Mesenchymal stem cell (in vitro differentiated cells and primary cell): ENCODE data around the gene UBP1.

ENCODE experiments used
- DNase-seq: peaks from one replicate; pipeline ENCODE4 v3.0.0-alpha.2; 2013
- H2AFZ ChIP-seq: one replicate; pipeline ENCODE4 v1.6.1; 2013; ENCODE audit warnings: low read depth, mild to moderate bottlenecking, control low read depth, inconsistent platforms, low read length, moderate library complexity
- H2AK5ac ChIP-seq: 2 replicates; pipeline ENCODE4 v1.6.1; 2013; ENCODE audit warnings: low read length, moderate library complexity, mild to moderate bottlenecking, inconsistent platforms; ENCODE audit not compliant: severe bottlenecking
- H2BK120ac ChIP-seq: one replicate; pipeline ENCODE4 v1.6.1; 2013; ENCODE audit warnings: low read depth, mild to moderate bottlenecking, inconsistent platforms, low read length, moderate library complexity
- H2BK12ac ChIP-seq, 2 experiments: one replicate each; pipeline ENCODE4 v1.6.1; 2013; ENCODE audit warnings: inconsistent platforms in 2 of 2, low read length in 2 of 2, mild to moderate bottlenecking in 2 of 2, moderate library complexity in 2 of 2, control low read depth in 1 of 2
- H2BK15ac ChIP-seq: one replicate; pipeline ENCODE4 v1.6.1; 2013; ENCODE audit warnings: mild to moderate bottlenecking, low read depth, inconsistent platforms; ENCODE audit not compliant: poor library complexity, severe bottlenecking
- H2BK5ac ChIP-seq: 2 replicates; pipeline ENCODE4 v1.6.1; 2013; ENCODE audit warnings: low read depth, mild to moderate bottlenecking, low read length, control low read depth, inconsistent platforms; ENCODE audit not compliant: poor library complexity, severe bottlenecking
- H3K14ac ChIP-seq, 2 experiments: one replicate each; pipeline ENCODE4 v1.6.1; 2013; ENCODE audit warnings: inconsistent platforms in 2 of 2, low read length in 2 of 2, control low read depth in 1 of 2, mild to moderate bottlenecking in 1 of 2, moderate library complexity in 1 of 2
- H3K18ac ChIP-seq, 2 experiments: one replicate each; pipeline ENCODE4 v1.6.1; 2013; ENCODE audit warnings: inconsistent platforms in 2 of 2, low read length in 2 of 2, control low read depth in 1 of 2, low read depth in 1 of 2, mild to moderate bottlenecking in 1 of 2
- H3K23ac ChIP-seq, 2 experiments: one replicate each; pipeline ENCODE4 v1.6.1; 2013; ENCODE audit warnings: inconsistent platforms in 2 of 2, low read length in 2 of 2, mild to moderate bottlenecking in 2 of 2, moderate library complexity in 2 of 2, control low read depth in 1 of 2
- H3K27ac ChIP-seq: 2 replicates; pipeline ENCODE4 v1.5.1; 2013; ENCODE audit warnings: mild to moderate bottlenecking, moderate library complexity, low read length, control low read depth, inconsistent platforms; ENCODE audit not compliant: poor library complexity, severe bottlenecking
- H3K27me3 ChIP-seq, 2 experiments: 2 replicates each; pipeline versions ENCODE4 v1.6.1 to v1.7.0; 2013; ENCODE audit warnings: low read length in 2 of 2, mild to moderate bottlenecking in 2 of 2, moderate library complexity in 2 of 2, control low read depth in 1 of 2, inconsistent platforms in 1 of 2; ENCODE audit not compliant: control insufficient read depth in 1 of 2, insufficient read depth in 1 of 2
- H3K36me3 ChIP-seq, 2 experiments: 2 replicates each; pipeline versions ENCODE4 v1.6.1 to v1.7.0; 2013; ENCODE audit warnings: low read length in 2 of 2, control low read depth in 1 of 2, inconsistent platforms in 1 of 2, low read depth in 1 of 2, mild to moderate bottlenecking in 1 of 2; ENCODE audit not compliant: insufficient read depth in 2 of 2, control insufficient read depth in 1 of 2
- H3K4ac ChIP-seq, 2 experiments: one replicate each; pipeline ENCODE4 v1.6.1; 2013; ENCODE audit warnings: inconsistent platforms in 2 of 2, low read length in 2 of 2, mild to moderate bottlenecking in 2 of 2, moderate library complexity in 2 of 2, control low read depth in 1 of 2, low read depth in 1 of 2
- H3K4me1 ChIP-seq: 2 replicates; pipeline ENCODE4 v1.6.1; 2013; ENCODE audit warnings: low read depth, low read length, control low read depth; ENCODE audit not compliant: control insufficient read depth, insufficient read depth
- H3K4me2 ChIP-seq: 2 replicates; pipeline ENCODE4 v1.6.1; 2013; ENCODE audit warnings: low read length, mild to moderate bottlenecking, inconsistent platforms; ENCODE audit not compliant: poor library complexity, severe bottlenecking
- H3K4me3 ChIP-seq, 2 experiments: 2 replicates each; pipeline versions ENCODE4 v1.5.1 to v1.7.0; 2013; ENCODE audit warnings: low read length in 2 of 2, mild to moderate bottlenecking in 2 of 2, control low read depth in 1 of 2, low read depth in 1 of 2; ENCODE audit not compliant: insufficient read depth in 1 of 2
- H3K79me1 ChIP-seq: replicated peaks from 2 replicates; pipeline ENCODE4 v1.6.1; 2013; ENCODE audit warnings: mild to moderate bottlenecking, control low read depth, low read length, inconsistent platforms; ENCODE audit not compliant: poor library complexity, severe bottlenecking
- H3K9ac ChIP-seq: 2 replicates; pipeline ENCODE4 v1.7.0; 2013; ENCODE audit warnings: mild to moderate bottlenecking, low read length, moderate library complexity
- H3K9me3 ChIP-seq: 2 replicates; pipeline ENCODE4 v1.7.0; 2013; ENCODE audit warnings: mild to moderate bottlenecking, low read length; ENCODE audit not compliant: control insufficient read depth
- H4K8ac ChIP-seq: one replicate; pipeline ENCODE4 v1.6.1; 2013; ENCODE audit warnings: inconsistent platforms, mild to moderate bottlenecking, low read length, moderate library complexity
- H4K91ac ChIP-seq: one replicate; pipeline ENCODE4 v1.6.1; 2013; ENCODE audit warnings: mild to moderate bottlenecking, low read length, inconsistent platforms
- WGBS: methylation state at CpG from one replicate; pipeline ENCODE4 v1.1.7; 2013; ENCODE audit warnings: mixed read lengths; 5-methylcytosine and 5-hydroxymethylcytosine counted together

The UBP1 gene

GRCh38 chr3:33383951-33384350, 56.3 kb downstream of the UBP1 start:
- 98% methylated on average over 12 of the region's 12 CpGs for WGBS

GRCh38 chr3:33380653-33381052, 59.6 kb downstream of the UBP1 start:
- Histone ChIP-seq H2BK5ac (no peak overlapping the region), H4K8ac (no peak overlapping the region), H3K79me1 (peaks cover 14% of the 10 kb centered on the region), H3K18ac (no peak overlapping the region), H2BK120ac (no peak overlapping the region), H3K23ac (no peak overlapping the region), H3K4me2 (no peak overlapping the region), H3K14ac (no peak overlapping the region), H3K4me1 (no peaks in the 10 kb centered on the region), H3K4ac (no peak overlapping the region), H3K9me3 (no peaks in the 10 kb centered on the region), H3K27ac (no peak overlapping the region), H2BK12ac (no peak overlapping the region), H3K27me3 (no peaks in the 10 kb centered on the region), H3K36me3 (peaks cover 38 to 67% of the 10 kb centered on the region in 2 experiments), H2AK5ac (no peak overlapping the region), H2BK15ac (no peak overlapping the region), H2AFZ (no peak overlapping the region), H4K91ac (no peak overlapping the region), H3K4me3 (no peak overlapping the region), H3K9ac (no peak overlapping the region)
- DNase-seq, result no peak
- 100% methylated on average over 3 of the region's 3 CpGs for whole genome bisulfite sequencing

More at GRCh38 chr3:33383951-33384350, 56.3 kb downstream of the UBP1 start:
- no peak overlapping the region for H3K4me2 ChIP-seq
- no peaks in the 10 kb centered on the region for H3K27me3 ChIP-seq
- no peak overlapping the region for H2AFZ ChIP-seq
- no peak overlapping the region for H3K4ac ChIP-seq
- H2BK12ac ChIP-seq, result no peak overlapping the region
- H3K36me3 ChIP-seq, result peaks cover 25 to 82% of the 10 kb centered on the region in 2 experiments
- no peak overlapping the region for H2BK15ac ChIP-seq
- no peak overlapping the region for H2AK5ac ChIP-seq
- no peak overlapping the region for H2BK120ac ChIP-seq
- H4K8ac ChIP-seq, result no peak overlapping the region
- H3K14ac ChIP-seq, result no peak overlapping the region
- H3K9ac ChIP-seq, result no peak overlapping the region
- no peak overlapping the region for H3K27ac ChIP-seq
- H2BK5ac ChIP-seq, result no peak overlapping the region
- no peak overlapping the region for H3K18ac ChIP-seq
- H3K4me1 ChIP-seq, result no peaks in the 10 kb centered on the region
- H3K79me1 ChIP-seq, result peaks cover 13% of the 10 kb centered on the region
- DNase-seq, result no peak
- H3K9me3 ChIP-seq, result no peaks in the 10 kb centered on the region
- no peak overlapping the region for H3K4me3 ChIP-seq
- no peak overlapping the region for H3K23ac ChIP-seq
- H4K91ac ChIP-seq, result no peak overlapping the region

GRCh38 chr3:33377931-33378330, 62.3 kb downstream of the UBP1 start:
- H3K4me2 ChIP-seq, result no peak overlapping the region
- H3K18ac ChIP-seq, result no peak overlapping the region
- no peaks in the 10 kb centered on the region for H3K4me1 ChIP-seq
- H2AK5ac ChIP-seq, result no peak overlapping the region
- no peak overlapping the region for H3K23ac ChIP-seq
- H3K79me1 ChIP-seq, result peaks cover 7% of the 10 kb centered on the region
- no peak overlapping the region for H2BK120ac ChIP-seq
- no peaks in the 10 kb centered on the region for H3K27me3 ChIP-seq
- no peak overlapping the region for H3K4ac ChIP-seq
- H2BK5ac ChIP-seq, result no peak overlapping the region
- H3K36me3 ChIP-seq, result peaks cover 33 to 64% of the 10 kb centered on the region in 2 experiments
- H3K9ac ChIP-seq, result no peak overlapping the region
- H2BK15ac ChIP-seq, result no peak overlapping the region
- H2BK12ac ChIP-seq, result no peak overlapping the region
- no peak overlapping the region for H2AFZ ChIP-seq
- 85% methylated on average over 2 of the region's 3 CpGs for whole genome bisulfite sequencing
- no peak overlapping the region for H3K4me3 ChIP-seq
- no peak overlapping the region for H3K14ac ChIP-seq
- H3K27ac ChIP-seq, result no peak overlapping the region
- H3K9me3 ChIP-seq, result no peaks in the 10 kb centered on the region
- no peak overlapping the region for H4K8ac ChIP-seq
- H4K91ac ChIP-seq, result no peak overlapping the region
- DNase-seq, result peak; percentile 48

- Histone ChIP-seq H3K4me3 (no peak overlapping the region), H3K14ac (no peak overlapping the region), H2BK15ac (no peak overlapping the region), H2BK120ac (no peak overlapping the region), H3K9me3 (no peaks in the 10 kb centered on the region), H3K27ac (no peak overlapping the region), H3K18ac (no peak overlapping the region), H3K9ac (no peak overlapping the region), H3K4me1 (no peaks in the 10 kb centered on the region), H4K8ac (no peak overlapping the region), H3K79me1 (peaks cover 5% of the 10 kb centered on the region), H2BK12ac (no peak overlapping the region), H4K91ac (no peak overlapping the region), H3K4ac (no peak overlapping the region), H2AK5ac (no peak overlapping the region), H2BK5ac (no peak overlapping the region), H3K4me2 (no peak overlapping the region), H3K23ac (no peak overlapping the region), H3K36me3 (peaks cover 33 to 60% of the 10 kb centered on the region in 2 experiments), H3K27me3 (no peaks in the 10 kb centered on the region), H2AFZ (no peak overlapping the region)
- no peak for DNase-seq
- 91% methylated on average over 3 of the region's 3 CpGs for WGBS
Observed at GRCh38 chr3:33377489-33377888, 62.7 kb downstream of the UBP1 start.
